ENCODE measurements around the gene CFAP410.

DNA sequence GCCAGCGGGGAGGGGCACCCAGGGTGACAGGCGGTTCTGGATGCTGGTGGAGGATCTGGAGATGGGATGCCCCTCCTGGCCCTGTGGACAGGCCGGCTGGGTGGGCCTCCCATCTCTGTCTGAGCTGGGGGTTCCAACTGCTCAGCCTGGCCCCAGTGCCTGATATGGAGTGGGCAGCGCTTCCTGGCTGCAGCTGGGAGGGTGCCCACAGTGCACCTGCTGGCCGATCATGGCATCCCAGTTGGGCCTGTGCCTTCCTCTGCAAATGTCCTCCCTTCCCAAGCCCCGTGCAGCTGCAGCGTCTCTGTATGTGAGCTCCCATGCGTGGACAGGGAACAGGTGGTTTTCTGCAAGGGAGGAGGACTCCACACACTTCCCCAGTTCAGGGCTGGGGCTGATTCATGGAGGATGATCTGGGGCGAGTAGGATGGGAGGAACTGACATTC is 37.2 kb downstream of the CFAP410 start:
- TF ChIP-seq, protein P1, sequence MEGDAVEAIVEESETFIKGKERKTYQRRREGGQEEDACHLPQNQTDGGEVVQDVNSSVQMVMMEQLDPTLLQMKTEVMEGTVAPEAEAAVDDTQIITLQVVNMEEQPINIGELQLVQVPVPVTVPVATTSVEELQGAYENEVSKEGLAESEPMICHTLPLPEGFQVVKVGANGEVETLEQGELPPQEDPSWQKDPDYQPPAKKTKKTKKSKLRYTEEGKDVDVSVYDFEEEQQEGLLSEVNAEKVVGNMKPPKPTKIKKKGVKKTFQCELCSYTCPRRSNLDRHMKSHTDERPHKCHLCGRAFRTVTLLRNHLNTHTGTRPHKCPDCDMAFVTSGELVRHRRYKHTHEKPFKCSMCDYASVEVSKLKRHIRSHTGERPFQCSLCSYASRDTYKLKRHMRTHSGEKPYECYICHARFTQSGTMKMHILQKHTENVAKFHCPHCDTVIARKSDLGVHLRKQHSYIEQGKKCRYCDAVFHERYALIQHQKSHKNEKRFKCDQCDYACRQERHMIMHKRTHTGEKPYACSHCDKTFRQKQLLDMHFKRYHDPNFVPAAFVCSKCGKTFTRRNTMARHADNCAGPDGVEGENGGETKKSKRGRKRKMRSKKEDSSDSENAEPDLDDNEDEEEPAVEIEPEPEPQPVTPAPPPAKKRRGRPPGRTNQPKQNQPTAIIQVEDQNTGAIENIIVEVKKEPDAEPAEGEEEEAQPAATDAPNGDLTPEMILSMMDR (IDR thresholded peaks at IDR 0.05; ENCODE audit: low read length), result no peak
- no peak for TF ChIP-seq EZH2 (IDR thresholded peaks at IDR 0.05; ENCODE audit: borderline replicate concordance, low read length)
